Peyer's patch (tissue), 4 donors: ENCODE data around the gene NKD1. TPM values are rescaled to one million over a fixed set of nuclear protein-coding genes. Genes with fewer than 3 reads are reported as not detected.

Experiments
- DNase-seq, 3 donors: peaks; one replicate each; pipeline ENCODE4 v3.0.0-alpha.2; 2017 to 2019
- H3K27ac ChIP-seq, 4 donors: fragments of 200-600 bp; sonication (generic); one replicate each; pipeline ENCODE4 v1.5.1; 2016 to 2019
- H3K27me3 ChIP-seq, 2 donors: fragments of 200-600 bp; sonication (generic); one replicate each; pipeline ENCODE4 v1.5.1; 2019
- H3K36me3 ChIP-seq, 3 donors: fragments of 200-600 bp; sonication (generic); one replicate each; pipeline ENCODE4 v1.5.1; 2016 to 2019
- H3K4me1 ChIP-seq, 4 donors: fragments of 200-600 bp; sonication (generic); one replicate each; pipeline ENCODE4 v1.5.1; 2016 to 2019
- H3K4me3 ChIP-seq, 4 donors: fragments of 200-600 bp; sonication (generic); 1 replicate in 3 of 4; 2 replicates in 1 of 4; pipeline ENCODE4 v1.5.1; 2016 to 2019; ENCODE audit warnings: mild to moderate bottlenecking in 1 of 4
- H3K9me3 ChIP-seq, 4 donors: fragments of 200-600 bp; sonication (generic); one replicate each; pipeline ENCODE4 v1.5.1; 2016 to 2019; ENCODE audit warnings: mild to moderate bottlenecking in 1 of 4
- CTCF ChIP-seq, 6 experiments: fragments of 450-650 bp in 4 of 6; fragments of 200-600 bp in 2 of 6; sonication (generic) in 1 of 6; IDR thresholded peaks; one replicate each; pipeline ENCODE4 v1.5.1; 2017 to 2019; ENCODE audit warnings: antibody characterized with exemption in 6 of 6, mild to moderate bottlenecking in 3 of 6, moderate library complexity in 1 of 6
- POLR2A ChIP-seq, 2 donors: fragments of 450-650 bp; IDR thresholded peaks; one replicate each; pipeline ENCODE4 v1.5.1; 2017; ENCODE audit warnings: antibody characterized with exemption in 2 of 2, mild to moderate bottlenecking in 2 of 2, moderate library complexity in 2 of 2
- total RNA-seq, 4 donors: library from RNA; depleted of rRNA; stranded (reverse); fragments of >200 nt; gene quantifications; one replicate each; pipeline ENCODE4 v1.1.0, GENCODE V29; 2016

NKD1 gene
- total RNA-seq, 4 donors from 2014 or later: 1.7 to 4.0 (median 3.4) TPM

DNA sequence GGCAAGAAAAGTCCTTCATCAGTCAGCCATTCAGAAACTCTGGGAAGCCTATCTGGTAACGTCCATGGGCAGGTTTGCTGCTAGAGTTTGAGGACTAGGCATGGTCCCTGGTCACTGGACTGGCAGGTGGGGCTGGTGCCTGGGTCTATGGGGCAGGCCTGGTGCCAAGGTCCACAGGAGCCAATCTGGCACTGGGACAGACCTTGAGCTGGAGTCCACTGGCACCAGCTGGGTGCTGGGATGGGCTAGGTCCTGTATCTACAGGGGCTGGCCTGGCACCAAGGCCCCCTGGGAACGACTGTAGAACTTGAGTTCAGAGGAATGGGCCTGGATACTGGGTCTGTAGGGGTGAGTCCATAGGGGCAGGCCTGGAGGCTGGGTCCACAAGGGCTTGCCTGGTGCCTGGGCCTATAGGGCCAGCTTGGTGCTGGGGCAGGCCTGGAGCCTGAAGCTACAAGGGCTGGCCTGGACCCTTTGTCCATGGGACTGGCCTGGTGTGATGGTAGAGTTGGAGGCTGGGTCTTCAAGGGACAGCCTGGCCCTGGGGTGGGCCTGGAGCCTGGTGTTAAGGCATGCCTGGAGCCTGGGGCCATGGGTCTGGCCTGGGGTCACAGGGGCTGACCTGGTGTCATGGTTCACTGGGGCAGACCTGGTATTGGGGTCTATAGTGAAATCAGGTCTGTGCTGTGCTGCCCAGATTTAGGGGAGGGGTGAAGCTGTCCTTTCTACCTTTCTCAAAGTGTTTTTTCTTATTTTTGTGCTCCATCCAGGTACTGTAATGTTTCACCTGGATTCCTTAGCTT is 30.5 kb upstream of the NKD1 start:
- no peak overlapping the region for H3K4me3 ChIP-seq
- DNase-seq: no peak
- TF ChIP-seq CTCF (IDR thresholded peaks at IDR 0.05): no peak
- no peaks in the 10 kb centered on the region for H3K36me3 ChIP-seq
- no peaks in the 10 kb centered on the region for H3K27me3 ChIP-seq
- no peak overlapping the region for H3K27ac ChIP-seq
- no peaks in the 10 kb centered on the region for H3K4me1 ChIP-seq
- peaks cover 0 to 9% (median 0%) of the 10 kb centered on the region in 4 donors for H3K9me3 ChIP-seq

DNA sequence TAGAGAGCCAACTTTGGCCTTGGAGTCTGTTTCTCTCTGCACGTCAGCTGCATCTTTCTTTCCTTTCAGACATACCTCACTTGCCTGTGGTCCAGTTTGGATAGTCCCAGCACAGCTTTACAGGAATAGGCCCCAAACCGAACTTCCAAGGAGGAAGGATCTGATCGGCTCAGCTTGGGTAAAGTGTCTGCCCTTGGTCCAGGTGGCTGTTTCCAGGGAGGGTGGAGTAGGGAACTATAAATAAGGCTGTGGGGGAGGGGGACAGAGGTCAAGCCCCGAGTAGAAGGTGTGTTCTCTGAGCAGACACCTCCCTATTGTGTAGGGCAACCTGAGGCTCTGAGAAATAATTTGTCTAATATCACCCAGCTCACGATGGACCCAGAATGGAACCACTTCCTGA is 29.2 kb upstream of the NKD1 start:
- Histone ChIP-seq H3K9me3 (peaks cover 0 to 9% (median 0%) of the 10 kb centered on the region in 4 donors), H3K4me3 (no peak overlapping the region), H3K27me3 (no peaks in the 10 kb centered on the region), H3K4me1 (no peaks in the 10 kb centered on the region), H3K36me3 (no peaks in the 10 kb centered on the region), H3K27ac (no peak overlapping the region)
- TF ChIP-seq POLR2A (IDR thresholded peaks at IDR 0.05) (no peak), CTCF (IDR thresholded peaks at IDR 0.05) (no peak)
- DNase-seq: no peak

DNA sequence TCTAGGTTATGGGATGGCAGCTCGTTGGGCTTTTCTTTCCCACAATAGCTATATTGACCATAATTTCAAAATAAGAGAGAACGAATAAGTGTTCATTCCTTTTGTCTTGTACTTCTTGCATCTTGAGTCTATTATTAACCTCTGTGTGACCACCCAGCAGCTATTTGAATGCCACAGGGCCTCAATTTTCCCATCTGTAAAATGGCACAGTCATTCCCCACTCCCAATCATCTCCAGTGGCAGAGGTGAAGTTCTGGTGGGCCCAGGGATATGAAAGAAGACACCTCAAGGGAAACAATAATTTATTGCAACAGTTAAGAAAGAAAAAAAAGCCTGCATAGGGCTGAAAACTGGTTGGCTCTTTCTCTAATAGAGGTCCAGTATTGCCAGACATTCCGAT is 28.6 kb upstream of the NKD1 start:
- no peak for TF ChIP-seq CTCF (IDR thresholded peaks at IDR 0.05)
- peaks cover 0 to 9% (median 0%) of the 10 kb centered on the region in 4 donors for H3K9me3 ChIP-seq
- H3K4me1 ChIP-seq: no peaks in the 10 kb centered on the region
- no peak for DNase-seq
- no peaks in the 10 kb centered on the region for H3K36me3 ChIP-seq
- no peak overlapping the region for H3K4me3 ChIP-seq
- H3K27me3 ChIP-seq: no peaks in the 10 kb centered on the region
- no peak overlapping the region for H3K27ac ChIP-seq

DNA sequence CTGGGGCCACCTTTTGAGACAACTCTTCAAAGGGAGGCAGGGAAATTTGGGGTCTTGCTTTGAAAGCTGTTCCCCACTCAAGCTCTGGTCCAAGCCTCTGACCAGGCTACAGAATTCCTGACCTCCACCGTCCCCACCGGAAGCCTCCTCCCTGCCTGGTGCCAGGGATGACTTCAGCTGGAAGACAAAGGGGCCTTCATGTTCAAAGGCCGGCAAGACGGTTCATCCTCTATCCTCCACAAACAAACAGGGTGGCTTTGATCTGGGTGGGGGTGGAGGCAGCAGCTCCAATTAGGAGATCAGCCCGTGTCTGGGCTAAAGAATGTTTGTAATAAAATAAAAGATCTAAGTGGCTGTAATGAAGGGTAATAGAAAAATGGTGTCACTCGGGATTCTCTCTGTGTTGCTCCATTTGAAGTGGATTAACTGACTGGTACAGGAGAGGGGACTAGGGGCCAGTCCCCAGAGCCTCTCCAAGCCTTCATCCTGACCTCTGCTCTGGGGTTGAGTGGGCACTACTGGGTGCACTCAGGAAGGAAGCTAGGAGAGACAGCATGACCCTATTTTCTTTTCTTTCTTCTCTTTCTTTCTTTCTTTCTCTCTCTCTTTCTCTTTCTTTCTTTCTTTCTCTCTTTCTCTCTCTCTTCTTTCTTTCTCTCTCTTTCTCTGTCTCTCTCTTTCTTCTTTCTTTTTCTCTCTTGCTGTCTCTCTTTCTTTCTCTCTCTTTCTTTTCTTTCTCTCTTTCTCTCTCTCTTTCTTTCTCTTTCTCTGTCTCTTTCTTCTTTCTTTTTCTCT is 27.5 kb upstream of the NKD1 start:
- no peak for DNase-seq
- Histone ChIP-seq H3K36me3 (no peaks in the 10 kb centered on the region), H3K27me3 (no peaks in the 10 kb centered on the region), H3K4me3 (no peak overlapping the region), H3K4me1 (no peaks in the 10 kb centered on the region), H3K9me3 (peaks cover 0 to 9% (median 0%) of the 10 kb centered on the region in 4 donors), H3K27ac (no peak overlapping the region)
- TF ChIP-seq CTCF (IDR thresholded peaks at IDR 0.05): no peak
- TF ChIP-seq POLR2A (IDR thresholded peaks at IDR 0.05): no peak

GRCh38 chr16:50521246-50521900 is 26.8 kb upstream of the NKD1 start:
- no peaks in the 10 kb centered on the region for H3K4me1 ChIP-seq
- H3K27ac ChIP-seq: no peak overlapping the region
- DNase-seq: no peak
- H3K27me3 ChIP-seq: no peaks in the 10 kb centered on the region
- peaks cover 0 to 9% (median 0%) of the 10 kb centered on the region in 4 donors for H3K9me3 ChIP-seq
- no peaks in the 10 kb centered on the region for H3K36me3 ChIP-seq
- TF ChIP-seq CTCF (IDR thresholded peaks at IDR 0.05) (no peak), POLR2A (IDR thresholded peaks at IDR 0.05) (no peak)
- H3K4me3 ChIP-seq: no peak overlapping the region
